ENCODE results near the gene NAMPT. TPM values are rescaled to one million over a fixed set of nuclear protein-coding genes. Genes with fewer than 3 reads are reported as not detected.

The NAMPT gene
- total RNA-seq, 1 donor from 2014 or later: 136 TPM

DNA sequence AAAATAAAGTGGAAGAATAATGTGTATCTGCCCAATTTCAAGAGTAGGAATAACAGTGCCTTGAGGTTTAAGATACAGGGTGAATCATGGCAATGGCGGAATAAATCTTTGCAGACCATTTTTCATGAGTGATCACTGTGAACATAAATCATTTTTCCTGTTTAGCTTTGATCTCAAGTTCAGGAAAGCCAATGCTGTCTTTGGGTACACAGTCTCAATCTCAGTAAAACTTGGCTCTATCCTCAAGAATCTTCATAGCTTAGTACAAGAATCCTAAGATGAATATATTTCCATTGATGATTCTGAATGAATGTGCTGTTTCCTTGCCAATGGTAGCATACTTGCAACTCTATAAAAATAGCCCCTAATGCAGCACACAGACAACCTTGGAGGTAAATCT is 6.8 kb downstream of the NAMPT start:
- ATAC-seq (no peak), DNase-seq (ENCODE audit: low spot score) (no peak)

DNA sequence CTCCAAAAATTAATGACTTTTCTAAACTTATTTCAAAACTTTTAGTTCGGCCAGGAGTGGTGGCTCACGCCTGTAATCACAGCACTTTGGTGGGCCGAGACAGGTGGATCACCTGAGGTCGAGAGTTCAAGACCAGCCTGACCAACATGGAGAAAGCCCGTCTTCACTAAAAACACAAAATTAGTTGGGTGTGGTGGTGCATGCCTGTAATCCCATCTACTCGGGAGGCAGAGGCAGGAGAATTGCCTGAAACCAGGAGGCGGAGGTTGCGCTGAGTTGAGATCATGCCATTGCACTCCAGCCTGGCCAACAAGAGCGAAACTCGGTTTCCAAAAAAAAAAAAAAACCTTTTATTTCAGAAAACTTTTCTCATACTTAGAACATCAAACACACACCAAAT is 8.3 kb downstream of the NAMPT start:
- ATAC-seq (no peak), DNase-seq (ENCODE audit: low spot score) (no peak)

DNA sequence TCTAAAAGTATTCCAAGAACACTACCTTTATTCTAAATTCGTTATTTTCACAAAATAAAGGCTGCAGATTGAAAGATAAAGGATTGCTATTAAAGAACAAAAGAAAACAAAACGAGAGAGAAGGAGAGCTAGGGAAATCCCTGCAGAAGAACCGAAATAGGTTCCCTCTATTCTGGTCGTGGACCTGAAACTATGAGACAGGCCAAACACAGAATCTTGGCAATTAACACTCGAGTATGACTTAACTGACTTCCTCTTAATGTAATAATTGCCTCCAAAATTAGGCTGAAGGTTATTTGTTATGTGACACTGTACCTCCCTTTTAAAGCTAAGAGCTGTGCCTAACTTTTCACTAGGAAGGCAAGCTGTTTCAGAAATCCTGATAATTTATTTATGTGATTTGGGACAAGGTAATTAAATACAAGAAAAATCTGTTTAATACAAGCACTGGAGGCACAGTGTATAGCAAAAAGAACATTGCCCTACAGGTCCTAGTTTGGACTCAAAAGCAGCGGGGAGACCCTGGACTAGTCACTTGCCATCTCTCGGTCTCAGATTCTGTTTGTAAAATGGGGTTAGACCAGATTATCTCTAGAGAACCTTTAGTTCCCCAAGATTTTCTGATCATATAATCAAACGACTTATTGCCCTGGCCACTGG is 11.6 kb downstream of the NAMPT start:
- no peak for ATAC-seq
- DNase-seq (ENCODE audit: low spot score): no peak

DNA sequence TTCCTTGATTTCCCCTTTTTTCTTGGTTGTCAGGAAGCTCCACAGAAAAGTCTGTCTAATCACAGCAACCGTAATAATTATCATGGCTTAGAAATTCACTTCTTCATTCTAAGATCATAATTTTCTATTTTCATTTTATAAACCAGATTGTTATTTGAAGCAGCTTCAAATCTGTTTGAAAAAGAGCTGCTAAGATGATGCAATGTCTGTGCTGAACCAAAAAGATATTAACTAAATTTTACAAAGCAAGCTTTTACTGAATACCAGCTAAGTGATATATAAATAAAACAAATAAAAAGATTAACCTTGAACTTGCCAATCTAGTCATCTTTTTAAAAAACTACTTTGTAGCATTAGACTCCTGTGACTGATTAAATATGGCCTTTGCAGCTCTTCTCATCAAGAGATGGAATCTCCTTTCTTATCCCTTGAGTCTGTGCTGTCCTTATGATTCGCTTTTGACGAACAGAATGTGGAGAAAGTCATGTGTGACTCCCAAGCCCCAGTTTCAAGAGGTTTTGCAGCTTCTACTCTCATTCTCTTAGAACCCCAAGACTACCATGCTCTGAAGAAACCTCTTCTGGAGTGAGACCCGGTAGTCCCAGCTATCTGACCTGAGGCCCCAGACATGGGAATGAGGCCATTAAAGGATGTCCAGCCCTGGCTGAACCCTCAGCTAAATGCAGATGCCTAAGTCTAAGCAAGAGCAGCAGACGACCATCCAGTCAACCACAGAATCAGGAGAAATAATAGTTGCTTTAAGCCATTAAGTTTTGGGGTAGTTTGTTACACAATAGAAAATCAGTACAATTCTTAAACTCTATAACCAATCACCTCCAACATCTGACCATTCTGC is 14.4 kb downstream of the NAMPT start:
- ATAC-seq: peak; percentile 30
- no peak for DNase-seq (ENCODE audit: low spot score)

DNA sequence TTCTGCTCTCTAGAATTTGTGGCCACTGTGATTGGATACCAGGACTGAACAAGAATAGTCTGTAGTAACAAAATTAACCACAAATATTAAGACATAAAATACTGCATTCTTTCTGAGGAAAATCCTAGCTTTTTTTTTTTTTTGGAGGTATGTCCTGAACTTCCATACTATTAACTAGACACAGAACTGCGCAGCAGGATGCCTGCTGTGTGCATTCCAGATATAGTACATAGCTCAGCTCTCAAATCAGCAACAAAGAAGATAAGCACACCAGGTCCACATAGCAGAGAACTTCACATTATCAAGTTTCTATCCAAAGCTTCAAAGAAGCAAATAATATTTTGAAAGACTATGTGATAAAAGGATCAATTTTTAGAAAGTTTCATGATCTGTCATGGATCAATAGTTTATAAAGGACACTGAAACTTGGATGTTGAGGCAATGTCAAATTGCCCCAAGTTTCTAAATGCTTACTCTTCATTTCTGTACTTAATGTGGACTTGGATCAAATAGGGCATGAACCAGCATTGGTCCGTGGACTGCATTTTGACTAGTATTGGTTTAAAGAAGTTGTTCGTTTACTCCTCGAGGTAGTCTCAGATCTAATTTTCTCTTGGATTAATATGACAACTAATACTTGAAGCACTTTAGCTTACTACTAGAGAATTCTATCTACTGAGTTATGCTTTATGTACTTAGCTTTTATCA is 15.4 kb downstream of the NAMPT start:
- DNase-seq (ENCODE audit: low spot score): no peak
- ATAC-seq: peak; percentile 47

DNA sequence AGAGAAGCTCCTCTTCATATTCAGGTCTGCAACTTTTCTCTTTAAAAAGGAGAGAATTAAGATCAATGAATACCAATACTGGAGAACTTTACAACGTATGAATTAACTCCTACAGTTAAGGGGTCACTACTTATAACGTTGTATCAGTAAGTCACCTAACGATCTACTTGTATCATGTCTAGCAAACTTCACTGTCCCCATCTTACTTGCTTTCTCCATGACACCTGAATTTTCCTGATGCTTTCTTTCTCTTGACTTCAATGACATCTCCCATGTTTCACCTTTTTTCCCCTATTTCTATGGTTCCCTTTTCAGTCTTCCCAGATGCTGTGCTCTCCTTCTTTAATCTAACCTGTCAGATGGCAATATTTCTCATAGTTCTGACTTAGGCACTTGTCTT is 19.6 kb downstream of the NAMPT start:
- no peak for DNase-seq (ENCODE audit: low spot score)
- no peak for ATAC-seq

DNA sequence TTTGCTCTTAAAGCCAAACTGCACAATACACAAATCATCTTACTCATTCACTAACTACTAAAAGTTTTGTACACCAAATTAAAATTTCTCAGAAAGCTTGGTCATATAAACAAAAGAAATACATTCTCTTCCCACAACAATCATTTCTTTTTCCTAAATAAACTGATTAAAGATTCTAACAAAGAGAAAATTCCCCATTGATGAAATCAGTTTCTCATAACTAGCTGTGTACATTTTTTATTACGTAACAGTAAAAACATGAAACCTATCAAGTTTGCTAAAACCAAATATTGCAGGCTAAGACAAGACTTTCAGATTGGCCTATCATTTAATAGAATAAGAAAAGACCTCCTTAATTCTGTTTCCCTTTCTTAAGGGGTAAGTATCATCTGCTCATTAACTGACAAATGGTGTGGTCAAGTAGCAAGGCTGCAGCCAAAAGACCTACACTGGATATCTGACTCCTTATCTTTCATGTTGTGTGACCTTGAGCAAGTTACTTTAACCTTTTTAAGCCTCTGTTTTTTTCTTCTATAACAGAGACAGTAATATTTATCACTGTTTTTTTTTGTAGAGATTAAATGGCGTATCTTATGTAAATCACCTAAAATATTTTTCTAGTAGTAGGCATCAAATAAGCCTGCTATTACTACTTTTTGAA is 22.4 kb downstream of the NAMPT start:
- ATAC-seq (no peak), DNase-seq (ENCODE audit: low spot score) (no peak)

DNA sequence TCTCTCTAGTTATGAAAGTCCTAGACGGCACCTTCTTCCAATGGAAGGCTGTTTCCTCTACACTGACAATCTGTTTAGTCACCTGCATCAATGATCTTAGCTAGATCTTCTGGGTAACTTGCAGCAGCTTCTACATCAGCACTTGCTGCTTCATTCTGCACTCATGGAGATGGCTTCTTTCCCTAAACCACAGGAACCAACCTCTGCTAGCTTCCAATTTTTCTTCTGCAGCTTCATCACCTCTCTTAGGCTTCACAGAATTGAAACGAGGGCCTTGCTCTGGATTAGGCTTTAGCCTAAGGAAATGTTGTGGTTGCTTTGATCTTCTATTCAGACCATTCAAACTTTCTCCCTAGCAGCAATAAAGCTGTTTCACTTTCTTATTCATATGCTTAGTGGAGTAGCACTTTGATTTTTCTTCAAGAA is 24.6 kb downstream of the NAMPT start:
- ATAC-seq: no peak
- no peak for DNase-seq (ENCODE audit: low spot score)

DNA sequence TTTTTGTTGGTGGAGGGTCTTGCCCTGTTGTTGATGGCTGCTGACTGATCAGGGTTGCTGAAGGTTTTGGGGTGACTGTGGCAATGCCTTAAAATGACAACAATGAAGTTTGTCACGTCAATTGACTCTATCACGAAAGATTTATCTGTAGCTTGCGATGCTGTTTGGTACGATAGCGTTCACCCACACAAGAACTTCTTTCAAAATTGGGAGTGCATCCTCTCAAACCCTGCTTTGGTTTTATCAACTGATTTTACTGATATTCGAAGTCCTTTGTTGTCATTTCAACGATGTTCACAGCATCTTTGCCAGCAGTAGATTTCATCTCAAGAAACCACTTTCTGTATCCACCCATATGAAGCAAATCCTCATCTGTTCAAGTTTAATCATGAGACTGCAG is 26.0 kb downstream of the NAMPT start:
- ATAC-seq (no peak), DNase-seq (ENCODE audit: low spot score) (no peak)

DNA sequence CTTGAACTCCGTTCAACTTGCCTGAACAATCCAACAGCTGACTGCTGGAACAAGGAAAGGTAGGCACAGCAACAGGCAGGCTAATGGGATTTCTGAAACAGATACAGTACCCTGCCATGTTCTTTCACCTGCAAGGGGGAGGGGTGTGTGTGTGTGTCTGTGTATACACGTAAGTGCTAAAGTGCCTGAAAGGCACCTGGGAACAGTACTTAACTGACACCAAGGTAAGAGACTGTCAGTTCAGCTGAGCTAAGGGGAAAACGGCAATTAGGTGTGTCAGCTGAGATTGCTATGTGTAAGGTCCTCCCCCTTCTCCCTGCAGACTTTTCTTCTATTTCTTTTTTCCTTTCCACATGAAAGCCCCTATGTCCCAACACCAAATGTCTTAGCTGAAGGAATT is 27.0 kb downstream of the NAMPT start:
- peak; percentile 62 for ATAC-seq

DNA sequence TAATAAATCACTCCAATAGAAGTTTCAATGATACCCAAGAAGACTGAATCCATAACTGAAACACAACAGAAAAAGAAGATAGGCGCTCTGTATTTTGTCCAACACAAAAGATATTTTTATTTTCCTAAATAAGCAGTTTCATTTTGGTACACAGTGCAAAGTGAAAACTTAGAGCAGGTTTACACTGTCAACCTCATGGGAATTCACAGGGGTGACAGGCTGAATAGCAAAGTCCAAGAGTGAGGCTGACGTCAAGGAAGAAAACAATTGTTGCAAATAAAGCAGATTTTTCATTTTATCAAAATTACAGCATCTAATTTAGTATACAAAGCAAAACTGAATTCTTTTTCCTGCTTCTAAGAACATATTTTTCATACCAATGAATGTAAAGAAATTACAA is 28.6 kb downstream of the NAMPT start:
- no peak for DNase-seq (ENCODE audit: low spot score)

More for the DNA sequence above, 27.0 kb downstream of the NAMPT start:
- no peak for DNase-seq (ENCODE audit: low spot score)

DNA sequence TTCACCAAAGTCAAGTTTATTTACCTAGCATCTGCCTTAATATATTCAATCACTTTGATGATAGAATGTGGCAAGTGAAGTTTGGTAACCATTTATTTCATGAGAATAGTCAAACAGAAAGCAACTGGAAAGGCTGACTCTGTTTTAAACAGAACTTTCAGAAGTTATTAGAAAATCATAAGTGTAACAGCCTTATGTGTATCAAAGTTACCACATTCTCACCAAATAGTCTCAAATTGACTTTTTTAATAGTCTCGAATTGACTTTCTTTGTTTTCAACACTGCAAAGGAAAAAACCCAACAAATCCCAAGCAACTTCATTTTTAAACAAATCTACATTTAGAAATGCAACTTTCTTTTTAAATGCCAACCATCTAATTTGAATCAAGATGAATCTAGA is 29.5 kb downstream of the NAMPT start:
- DNase-seq (ENCODE audit: low spot score) (no peak), ATAC-seq (no peak)

More for the DNA sequence above, 28.6 kb downstream of the NAMPT start:
- ATAC-seq: peak; percentile 65

DNA sequence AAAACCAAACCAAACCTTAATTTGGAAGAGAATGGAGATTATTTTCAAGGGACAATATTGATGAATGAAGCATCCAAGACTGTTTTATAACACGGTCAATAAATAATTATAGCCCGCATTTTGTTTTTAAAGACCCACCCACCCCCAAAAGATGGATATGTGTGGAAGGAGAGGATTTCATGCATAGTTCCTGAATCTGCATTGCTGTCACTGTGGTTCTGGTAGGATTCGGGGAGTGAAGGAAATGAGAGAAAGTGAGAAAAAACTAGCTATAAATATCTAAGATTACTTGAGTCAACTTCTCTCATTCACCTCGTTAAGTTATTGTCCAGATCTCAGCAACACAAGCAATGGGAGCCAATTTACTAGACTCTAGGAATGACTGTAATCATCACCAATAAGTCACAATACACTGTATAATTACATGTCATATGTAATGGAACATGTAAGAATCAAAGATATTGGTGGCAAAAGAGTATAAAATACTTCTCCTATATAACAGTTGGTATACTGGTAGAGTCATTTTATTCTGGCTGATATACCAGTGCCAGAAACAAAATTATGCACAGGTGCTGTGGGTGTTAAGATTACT is 30.2 kb downstream of the NAMPT start:
- DNase-seq (ENCODE audit: low spot score) (no peak), ATAC-seq (no peak)

DNA sequence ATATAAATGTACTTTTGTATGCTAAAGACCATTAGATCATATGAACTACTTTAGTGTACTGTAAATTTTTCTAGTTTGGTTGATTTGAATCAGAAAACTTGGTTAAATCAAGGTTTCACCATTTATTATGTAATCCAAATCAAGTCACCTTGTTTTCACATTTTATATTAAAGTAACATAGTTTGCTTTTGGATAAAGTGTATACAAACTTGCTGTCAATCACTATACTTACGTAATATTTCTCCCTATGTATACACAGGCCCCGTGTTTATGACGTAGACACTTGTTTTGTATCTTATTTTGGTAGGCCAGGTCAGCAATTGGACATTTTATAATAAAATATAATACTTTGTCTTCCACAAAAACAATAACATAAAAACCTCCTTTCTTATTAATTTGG is 32.2 kb downstream of the NAMPT start:
- ATAC-seq (no peak), DNase-seq (ENCODE audit: low spot score) (no peak)

DNA sequence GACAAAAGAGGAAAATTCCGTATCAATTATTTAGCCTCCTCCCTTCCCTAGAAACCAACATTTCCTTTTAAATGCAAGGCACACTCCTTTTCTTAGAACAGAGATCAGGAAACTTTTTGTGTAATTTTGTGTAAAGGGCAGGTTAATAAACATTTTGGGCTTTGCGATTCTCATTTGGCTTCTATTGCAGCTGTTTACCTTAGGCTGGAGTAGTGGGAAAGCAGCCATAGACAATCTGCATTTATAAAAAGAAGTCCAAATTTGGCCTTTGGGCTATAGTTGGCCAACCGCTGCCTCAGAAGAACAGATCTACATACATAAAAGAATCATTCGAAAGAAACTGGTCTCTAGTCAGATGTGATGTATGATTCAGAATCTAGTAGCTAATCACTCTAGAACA is 35.3 kb downstream of the NAMPT start:
- ATAC-seq: no peak
- DNase-seq (ENCODE audit: low spot score): no peak

DNA sequence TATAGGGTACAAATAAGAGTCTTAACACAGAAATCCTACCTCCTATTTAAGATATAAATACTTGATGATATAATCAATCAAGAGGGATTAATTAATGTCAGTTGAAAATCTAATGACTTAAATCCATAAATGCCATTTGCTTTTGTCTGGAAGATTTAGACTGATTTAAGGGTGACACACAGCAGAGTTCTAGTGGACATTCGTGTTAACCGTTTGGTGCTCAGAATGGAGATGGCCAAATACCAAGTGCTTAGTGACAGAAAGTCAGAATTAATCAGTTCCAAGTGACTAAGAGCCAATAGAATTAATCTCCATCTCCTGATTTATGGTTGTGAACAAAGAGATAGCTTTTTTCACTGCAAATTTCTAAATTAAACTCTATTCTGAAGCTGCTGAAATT is 36.2 kb downstream of the NAMPT start:
- no peak for DNase-seq (ENCODE audit: low spot score)
- ATAC-seq: no peak

DNA sequence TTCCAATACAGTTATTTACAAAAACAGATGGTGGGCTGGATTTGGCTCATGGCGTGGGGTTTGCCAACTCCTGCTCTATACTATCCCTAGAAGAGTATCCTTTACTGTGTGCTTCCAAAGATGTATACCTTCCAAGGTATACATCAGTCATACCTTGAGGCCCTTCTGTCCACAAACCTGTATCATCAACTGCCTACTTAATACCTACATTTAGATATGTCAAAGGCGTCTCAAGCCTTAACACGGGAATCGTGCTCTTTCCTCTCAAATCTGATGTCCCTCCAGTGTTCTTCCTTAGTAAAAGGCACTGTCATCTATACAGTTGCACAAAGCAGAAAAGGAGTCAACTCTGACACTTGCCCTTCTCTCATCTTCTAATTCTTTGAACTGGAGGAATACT is 36.9 kb downstream of the NAMPT start:
- DNase-seq (ENCODE audit: low spot score) (no peak), ATAC-seq (peak; percentile 17)

DNA sequence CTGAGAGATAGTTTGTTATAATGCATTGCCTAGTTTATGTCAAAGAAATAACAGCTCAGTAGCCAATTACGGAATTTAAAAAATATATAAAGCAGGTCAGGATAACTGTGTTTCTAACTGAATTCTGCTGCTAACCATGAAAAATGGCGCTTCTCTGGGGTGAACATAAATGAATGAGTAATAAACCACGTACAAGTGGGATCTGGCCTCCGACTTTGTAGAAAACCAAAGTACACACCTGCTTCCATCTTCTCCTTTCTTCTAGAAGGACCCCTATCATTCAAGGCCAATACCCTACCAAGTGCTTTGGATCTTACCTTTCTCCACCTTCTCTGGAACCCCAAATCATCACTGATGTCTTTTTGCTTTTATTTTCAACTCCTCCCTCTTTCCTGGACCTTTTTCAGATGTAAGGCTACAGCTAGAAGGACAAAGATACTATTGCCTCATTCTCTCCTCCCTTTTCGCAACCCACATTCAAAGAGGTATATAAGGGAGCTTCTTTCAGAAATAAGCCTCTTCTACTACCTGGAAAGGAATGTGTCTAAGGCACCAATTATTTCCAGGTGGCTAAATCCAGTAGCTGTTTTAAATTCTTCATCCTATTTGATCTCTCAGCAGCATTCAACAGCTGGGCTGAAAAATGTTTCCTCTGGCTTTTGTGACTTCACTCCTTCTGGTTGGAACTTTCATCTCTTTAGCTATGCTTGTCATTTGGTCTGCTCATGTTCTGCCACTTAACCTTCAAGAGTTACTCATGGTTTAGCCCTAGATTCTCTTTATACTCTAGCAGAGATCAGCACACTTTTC is 37.7 kb downstream of the NAMPT start:
- ATAC-seq (peak; percentile 13), DNase-seq (ENCODE audit: low spot score) (no peak)

DNA sequence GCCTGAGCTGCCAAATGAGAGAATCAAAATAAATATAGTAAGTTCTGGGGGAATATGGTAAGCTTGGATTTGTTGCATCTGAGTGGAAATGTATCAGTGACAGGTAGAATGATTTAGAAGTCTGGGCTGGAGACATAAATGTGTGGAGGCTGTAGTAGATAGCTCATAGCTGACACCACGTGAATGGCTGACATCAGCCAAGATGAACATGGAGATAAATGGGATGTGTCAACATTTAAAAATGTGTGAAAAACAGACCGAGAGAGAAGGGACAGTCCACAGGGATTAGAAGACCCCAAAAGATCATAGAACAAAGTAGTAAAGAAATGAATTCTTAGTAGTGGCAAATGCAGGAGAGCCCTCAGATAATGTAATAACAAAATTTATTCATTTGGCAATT is 40.9 kb downstream of the NAMPT start:
- ATAC-seq (peak; percentile 10), DNase-seq (ENCODE audit: low spot score) (no peak)

DNA sequence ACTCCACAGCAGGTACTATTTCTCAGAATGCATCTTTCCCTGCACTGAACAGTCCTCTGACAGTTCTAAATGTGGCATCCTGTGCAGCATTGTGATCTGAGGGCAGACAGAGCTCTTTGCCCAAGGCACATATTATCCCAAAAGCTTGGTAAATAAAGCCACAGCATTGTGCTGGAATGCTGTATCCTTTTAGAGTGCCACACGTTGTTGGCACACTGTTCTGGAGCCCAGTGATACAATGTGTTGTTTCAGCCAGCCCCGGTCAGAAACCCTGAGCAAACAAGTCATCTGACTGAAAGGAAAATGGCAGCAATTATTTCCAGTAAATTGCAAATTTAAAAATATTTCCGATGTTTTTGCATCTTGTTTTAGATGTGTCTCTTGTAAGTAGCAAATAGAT is 45.4 kb downstream of the NAMPT start:
- ATAC-seq: peak; percentile 88
- DNase-seq (ENCODE audit: low spot score): peak; percentile 62
